HCT116 (cell line): ENCODE measurements around the gene CPED1. TPM values are rescaled to one million over a fixed set of nuclear protein-coding genes. Genes with fewer than 3 reads are reported as not detected.

Experiments used
- ATAC-seq: fragments of 200-7000 bp; cut with Tn5 transposase; 2 replicates; pipeline ENCODE4 v1.9.1; 2020; ENCODE audit warnings: mild to moderate bottlenecking, moderate library complexity
- BruUV-seq: library from RNA; stranded (reverse); fragments of 400-500 nt; replicated peaks from 2 replicates; lab custom pipeline; 2021; lab: Mats Ljungman, UMichigan
- CTCF ChIA-PET: fragments of 300-600 bp; sonication (Branson Sonifier 250); formaldehyde crosslinking; loops from one replicate; lab custom pipeline; 2021; ENCODE audit warnings: antibody characterized with exemption; lab: Charles Lee
- POLR2A ChIA-PET: fragments of 300-600, 350-600 bp; sonication (Branson Sonifier 250); formaldehyde crosslinking; loops from one replicate; lab custom pipeline; 2021; ENCODE audit warnings: antibody characterized with exemption; lab: Charles Lee
- RAD21 ChIA-PET, 2 experiments: fragments of 300-600 bp; sonication (Branson Sonifier 250); formaldehyde crosslinking; loops; one replicate each; lab custom pipeline; 2023; ENCODE audit warnings: low total read pairs in 2 of 2; ENCODE audit not compliant: uncharacterized antibody in 2 of 2, unreplicated experiment in 2 of 2, low non-redundant PET in 1 of 2; lab: Charles Lee
- DNase-seq: peaks from one replicate; pipeline ENCODE4 v3.0.0-alpha.2; 2010; ENCODE audit warnings: low read depth, low spot score
- H2AFZ ChIP-seq: fragments of 200-600 bp; shearing (Covaris generic), sonication (generic); 2 replicates; pipeline ENCODE4 v1.6.1; 2017; ENCODE audit warnings: low read depth, mixed run types, mixed read lengths, antibody characterized with exemption, low read length; ENCODE audit not compliant: poor library complexity, severe bottlenecking
- H3K27ac ChIP-seq: 2 replicates; pipeline ENCODE4 v1.5.1; 2012; ENCODE audit warnings: low read depth, low read length
- H3K27me3 ChIP-seq: fragments of 200-600 bp; sonication (generic); 2 replicates; pipeline ENCODE4 v1.6.1; 2016; ENCODE audit warnings: mixed run types, low read length, mixed read lengths; ENCODE audit not compliant: insufficient read depth
- H3K36me3 ChIP-seq, 2 experiments: fragments of 200-500 bp in 1 of 2; fragments of 200-600 bp in 1 of 2; sonication (Bioruptor generic) in 1 of 2; sonication (generic) in 1 of 2; 2 replicates each; pipeline versions ENCODE4 v1.5.1 to v1.6.1; 2014 to 2016; ENCODE audit warnings: low read length in 2 of 2, inconsistent platforms in 1 of 2, mixed read lengths in 1 of 2, mixed run types in 1 of 2; ENCODE audit not compliant: insufficient read depth in 2 of 2, control insufficient read depth in 1 of 2
- H3K4me1 ChIP-seq, 2 experiments: fragments of 200-600 bp in 1 of 2; sonication (generic) in 1 of 2; 2 replicates each; pipeline versions ENCODE4 v1.5.1 to v1.6.1; 2012 to 2017; ENCODE audit warnings: low read length in 2 of 2, inconsistent platforms in 1 of 2, mild to moderate bottlenecking in 1 of 2, mixed read lengths in 1 of 2, mixed run types in 1 of 2, moderate library complexity in 1 of 2; ENCODE audit not compliant: insufficient read depth in 2 of 2, control insufficient read depth in 1 of 2
- H3K4me2 ChIP-seq: fragments of 200-600 bp; sonication (generic); 2 replicates; pipeline ENCODE4 v1.6.1; 2017; ENCODE audit warnings: mixed run types, low read length, mixed read lengths
- H3K4me3 ChIP-seq, 2 experiments: fragments of 200-600 bp in 1 of 2; sonication (generic) in 1 of 2; replicated peaks in 1 of 2; 2 replicates each; pipeline ENCODE4 v1.5.1; 2011 to 2016; ENCODE audit warnings: low read length in 2 of 2, control low read depth in 1 of 2, low read depth in 1 of 2, mild to moderate bottlenecking in 1 of 2, mixed read lengths in 1 of 2, mixed run types in 1 of 2
- H3K79me2 ChIP-seq: fragments of 200-600 bp; sonication (generic); 2 replicates; pipeline ENCODE4 v1.6.1; 2017; ENCODE audit warnings: mild to moderate bottlenecking, mixed run types, low read length, moderate library complexity, mixed read lengths; ENCODE audit not compliant: insufficient read depth
- H3K9ac ChIP-seq: fragments of 200-600 bp; sonication (generic); 2 replicates; pipeline ENCODE4 v1.6.1; 2016; ENCODE audit warnings: low read length, mixed read lengths
- H3K9me2 ChIP-seq: fragments of 200-600 bp; sonication (generic), shearing (Covaris generic); 2 replicates; pipeline ENCODE4 v1.6.1; 2017; ENCODE audit warnings: mixed run types, mild to moderate bottlenecking, moderate library complexity; ENCODE audit not compliant: insufficient read depth
- H3K9me3 ChIP-seq, 2 experiments: fragments of 200-500 bp in 1 of 2; fragments of 200-600 bp in 1 of 2; sonication (Bioruptor generic) in 1 of 2; sonication (generic) in 1 of 2; 2 replicates each; pipeline ENCODE4 v1.6.1; 2014 to 2017; ENCODE audit warnings: low read length in 2 of 2, mixed read lengths in 2 of 2, inconsistent platforms in 1 of 2, low read depth in 1 of 2, mild to moderate bottlenecking in 1 of 2, mixed run types in 1 of 2, moderate library complexity in 1 of 2; ENCODE audit not compliant: control insufficient read depth in 1 of 2, insufficient read depth in 1 of 2
- H4K20me1 ChIP-seq: fragments of 200-600 bp; sonication (generic), shearing (Covaris generic); 2 replicates; pipeline ENCODE4 v1.6.1; 2017; ENCODE audit warnings: mixed run types, mild to moderate bottlenecking, moderate library complexity; ENCODE audit not compliant: insufficient read depth
- CBX3 ChIP-seq: IDR thresholded peaks from 2 replicates; pipeline ENCODE4 v1.6.1; 2012; ENCODE audit warnings: low read depth
- CEBPB ChIP-seq: IDR thresholded peaks from 2 replicates; pipeline ENCODE4 v1.6.1; 2012; ENCODE audit warnings: low read depth
- CTCF ChIP-seq, 3 experiments: fragments of 200-600 bp in 1 of 3; sonication (generic) in 1 of 3; IDR thresholded peaks in 2 of 3; conservative IDR thresholded peaks in 1 of 3; 2 replicates each; pipeline ENCODE4 v1.5.1; 2012 to 2017; ENCODE audit warnings: low read depth in 2 of 3, low read length in 2 of 3, antibody characterized with exemption in 1 of 3, borderline replicate concordance in 1 of 3, control low read depth in 1 of 3, mild to moderate bottlenecking in 1 of 3, mixed read lengths in 1 of 3, mixed run types in 1 of 3, moderate library complexity in 1 of 3; ENCODE audit not compliant: insufficient read depth in 1 of 3
- ELF1 ChIP-seq: IDR thresholded peaks from 2 replicates; pipeline ENCODE4 v1.6.1; 2012; ENCODE audit warnings: low read depth, borderline replicate concordance
- EZH2phosphoT487 ChIP-seq: fragments of 200-600 bp; IDR thresholded peaks from 2 replicates; pipeline ENCODE4 v1.6.1; 2018; ENCODE audit warnings: antibody characterized with exemption, borderline replicate concordance
- FOSL1 ChIP-seq: IDR thresholded peaks from 2 replicates; pipeline ENCODE4 v1.6.1; 2012; ENCODE audit warnings: low read depth
- JUND ChIP-seq: IDR thresholded peaks from 2 replicates; pipeline ENCODE4 v1.6.1; 2012
- MAX ChIP-seq: IDR thresholded peaks from 2 replicates; pipeline ENCODE4 v1.6.1; 2012
- POLR2A ChIP-seq: IDR thresholded peaks from 2 replicates; pipeline ENCODE4 v1.7.0; 2011; ENCODE audit warnings: borderline replicate concordance; ENCODE audit not compliant: insufficient read depth, insufficient read length; ENCODE audit errors: extremely low read depth
- POLR2AphosphoS5 ChIP-seq: IDR thresholded peaks from 2 replicates; pipeline ENCODE4 v1.6.1; 2011; ENCODE audit warnings: mild to moderate bottlenecking, low read depth, low read length, moderate library complexity
- RAD21 ChIP-seq: IDR thresholded peaks from 2 replicates; pipeline ENCODE4 v1.6.1; 2012; ENCODE audit warnings: low read depth, mild to moderate bottlenecking
- SIN3A ChIP-seq: IDR thresholded peaks from 2 replicates; pipeline ENCODE4 v1.6.1; 2012; ENCODE audit warnings: low read depth
- SP1 ChIP-seq: IDR thresholded peaks from 2 replicates; pipeline ENCODE4 v1.6.1; 2012; ENCODE audit warnings: low read depth
- TCF7L2 ChIP-seq: IDR thresholded peaks from 2 replicates; pipeline ENCODE4 v1.7.0; 2011; ENCODE audit warnings: borderline replicate concordance, inconsistent platforms; ENCODE audit not compliant: insufficient read depth, insufficient read length; ENCODE audit errors: extremely low read depth
- YY1 ChIP-seq: IDR thresholded peaks from 2 replicates; pipeline ENCODE4 v1.6.1; 2011; ENCODE audit warnings: low read length, low read depth, moderate library complexity, mild to moderate bottlenecking; ENCODE audit not compliant: insufficient replicate concordance; ENCODE audit errors: extremely low read depth
- ZFX ChIP-seq: fragments of 450-650 bp; IDR thresholded peaks from 2 replicates; pipeline ENCODE4 v1.6.1; 2017
- ZNF274 ChIP-seq: fragments of 200-500 bp; sonication (Bioruptor generic); IDR thresholded peaks from 2 replicates; pipeline ENCODE4 v1.6.1; 2014; ENCODE audit warnings: mild to moderate bottlenecking, low read depth, low read length, inconsistent platforms
- intact Hi-C: fragments of 100-400 bp; cut with micrococcal nuclease; formaldehyde crosslinking; loops from 2 replicates; pipeline ENCODE4 v1.10.0; 2022
- total RNA-seq: library from RNA; stranded (reverse); gene quantifications from one replicate; pipeline ENCODE4 v1.2.1, GENCODE V29; 2021; ENCODE audit not compliant: unreplicated experiment
- TF ChIP-seq, protein P1 (sequence below): IDR thresholded peaks from 2 replicates; pipeline ENCODE4 v1.6.1; 2012; ENCODE audit warnings: low read depth
- TF ChIP-seq, protein P2 (sequence below): IDR thresholded peaks from 2 replicates; pipeline ENCODE4 v1.6.1; 2012

CPED1 gene
- total RNA-seq, 1 experiment from 2014 or later = 1.2 TPM

DNA sequence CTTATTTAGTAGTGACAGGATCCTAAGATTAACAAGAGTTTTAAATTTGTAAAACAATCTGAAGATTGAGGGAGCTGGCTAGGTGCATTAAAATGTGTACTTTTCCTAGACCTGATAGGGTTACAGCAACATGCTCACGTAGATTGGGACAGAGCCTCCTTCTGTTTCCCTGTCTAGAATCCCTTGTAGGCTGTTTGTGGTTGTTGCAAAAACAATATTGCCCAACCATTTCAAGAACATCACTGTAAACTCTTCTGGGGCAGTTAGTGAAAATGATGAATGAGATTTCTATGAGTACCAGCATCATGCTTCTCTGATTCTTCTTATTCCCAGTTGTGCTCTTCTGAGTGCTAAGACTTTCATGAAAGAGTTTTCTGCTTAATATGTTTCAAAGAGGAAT, 14.7 kb upstream of the CPED1 start:
- no TSS peak for BruUV-seq
- no peak for ATAC-seq
- POLR2A ChIA-PET = no interaction called here

More for the DNA sequence above, 14.7 kb upstream of the CPED1 start:
- H3K9me2 ChIP-seq = no peaks in the 10 kb centered on the region
- RAD21 ChIA-PET = no interaction called here
- H4K20me1 ChIP-seq = no peaks in the 10 kb centered on the region
- CTCF ChIA-PET = no interaction called here
- no peak overlapping the region for H2AFZ ChIP-seq
- H3K27me3 ChIP-seq = no peaks in the 10 kb centered on the region
- H3K79me2 ChIP-seq = no peaks in the 10 kb centered on the region
- H3K27ac ChIP-seq = no peak overlapping the region
- no peak overlapping the region for H3K9ac ChIP-seq
- H3K36me3 ChIP-seq = peaks cover 14 to 22% of the 10 kb centered on the region in 2 experiments
- H3K4me2 ChIP-seq = no peak overlapping the region
- no peaks in the 10 kb centered on the region for H3K9me3 ChIP-seq
- TF ChIP-seq CTCF (IDR thresholded peaks at IDR 0.05 in 2 of 3, conservative IDR thresholded peaks at IDR 0.05 in 1 of 3; ENCODE audit: borderline replicate concordance in 1 of 3, insufficient read depth in 1 of 3, low read depth in 2 of 3, low read length in 2 of 3) (no peak), CBX3 (no peak), POLR2AphosphoS5 (no peak), FOSL1 (no peak), EZH2phosphoT487 (no peak), RAD21 (no peak), MAX (no peak), SIN3A (no peak), CEBPB (no peak), JUND (no peak), YY1 (no peak), POLR2A (no peak), SP1 (no peak), ELF1 (no peak), ZNF274 (no peak), TCF7L2 (no peak), ZFX (no peak)
- TF ChIP-seq, protein P1, sequence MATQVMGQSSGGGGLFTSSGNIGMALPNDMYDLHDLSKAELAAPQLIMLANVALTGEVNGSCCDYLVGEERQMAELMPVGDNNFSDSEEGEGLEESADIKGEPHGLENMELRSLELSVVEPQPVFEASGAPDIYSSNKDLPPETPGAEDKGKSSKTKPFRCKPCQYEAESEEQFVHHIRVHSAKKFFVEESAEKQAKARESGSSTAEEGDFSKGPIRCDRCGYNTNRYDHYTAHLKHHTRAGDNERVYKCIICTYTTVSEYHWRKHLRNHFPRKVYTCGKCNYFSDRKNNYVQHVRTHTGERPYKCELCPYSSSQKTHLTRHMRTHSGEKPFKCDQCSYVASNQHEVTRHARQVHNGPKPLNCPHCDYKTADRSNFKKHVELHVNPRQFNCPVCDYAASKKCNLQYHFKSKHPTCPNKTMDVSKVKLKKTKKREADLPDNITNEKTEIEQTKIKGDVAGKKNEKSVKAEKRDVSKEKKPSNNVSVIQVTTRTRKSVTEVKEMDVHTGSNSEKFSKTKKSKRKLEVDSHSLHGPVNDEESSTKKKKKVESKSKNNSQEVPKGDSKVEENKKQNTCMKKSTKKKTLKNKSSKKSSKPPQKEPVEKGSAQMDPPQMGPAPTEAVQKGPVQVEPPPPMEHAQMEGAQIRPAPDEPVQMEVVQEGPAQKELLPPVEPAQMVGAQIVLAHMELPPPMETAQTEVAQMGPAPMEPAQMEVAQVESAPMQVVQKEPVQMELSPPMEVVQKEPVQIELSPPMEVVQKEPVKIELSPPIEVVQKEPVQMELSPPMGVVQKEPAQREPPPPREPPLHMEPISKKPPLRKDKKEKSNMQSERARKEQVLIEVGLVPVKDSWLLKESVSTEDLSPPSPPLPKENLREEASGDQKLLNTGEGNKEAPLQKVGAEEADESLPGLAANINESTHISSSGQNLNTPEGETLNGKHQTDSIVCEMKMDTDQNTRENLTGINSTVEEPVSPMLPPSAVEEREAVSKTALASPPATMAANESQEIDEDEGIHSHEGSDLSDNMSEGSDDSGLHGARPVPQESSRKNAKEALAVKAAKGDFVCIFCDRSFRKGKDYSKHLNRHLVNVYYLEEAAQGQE = no peak
- TF ChIP-seq, protein P2, sequence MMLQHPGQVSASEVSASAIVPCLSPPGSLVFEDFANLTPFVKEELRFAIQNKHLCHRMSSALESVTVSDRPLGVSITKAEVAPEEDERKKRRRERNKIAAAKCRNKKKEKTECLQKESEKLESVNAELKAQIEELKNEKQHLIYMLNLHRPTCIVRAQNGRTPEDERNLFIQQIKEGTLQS = no peak
- intact Hi-C loops = no loop called here
- H3K4me1 ChIP-seq = no peaks in the 10 kb centered on the region
- DNase-seq = no peak
- no peak overlapping the region for H3K4me3 ChIP-seq
